Kidney glomerular epithelial cell (primary cell): ENCODE measurements around the gene SRRD.

Experiments used
- DNase-seq: peaks from one replicate; lab custom pipeline; 2025; lab: John Stamatoyannopoulos, UW

Gene SRRD

GRCh38 chr22:26453812-26454500 is 29.7 kb upstream of the SRRD start:
- DNase-seq = no peak

- DNase-seq = no peak
Observed at GRCh38 chr22:26457661-26458272, 25.9 kb upstream of the SRRD start.

- DNase-seq = no peak
Observed at GRCh38 chr22:26460202-26460601, 23.5 kb upstream of the SRRD start.

GRCh38 chr22:26461188-26461810 is 22.4 kb upstream of the SRRD start:
- peak; percentile 33 for DNase-seq

- no peak for DNase-seq
Observed at GRCh38 chr22:26462051-26462450, 21.6 kb upstream of the SRRD start.

GRCh38 chr22:26462641-26463040 is 21.0 kb upstream of the SRRD start:
- DNase-seq = no peak

GRCh38 chr22:26463101-26463661 is 20.5 kb upstream of the SRRD start:
- peak; percentile 38 for DNase-seq

GRCh38 chr22:26463688-26464087 is 20.0 kb upstream of the SRRD start:
- DNase-seq = no peak

GRCh38 chr22:26464312-26464711 is 19.4 kb upstream of the SRRD start:
- no peak for DNase-seq

- no peak for DNase-seq
Observed at GRCh38 chr22:26466196-26466595, 17.5 kb upstream of the SRRD start.

GRCh38 chr22:26470807-26471206 is 12.9 kb upstream of the SRRD start:
- no peak for DNase-seq

GRCh38 chr22:26471522-26471921 is 12.2 kb upstream of the SRRD start:
- DNase-seq = peak; percentile 94

GRCh38 chr22:26474682-26475081 is 9.0 kb upstream of the SRRD start:
- peak; percentile 81 for DNase-seq

GRCh38 chr22:26476705-26477340 is 6.9 kb upstream of the SRRD start:
- DNase-seq = peak; percentile 44

GRCh38 chr22:26477341-26477731 is 6.3 kb upstream of the SRRD start:
- DNase-seq = no peak

- DNase-seq = no peak
Observed at GRCh38 chr22:26479043-26479791, 4.5 kb upstream of the SRRD start.

- no peak for DNase-seq
Observed at GRCh38 chr22:26479792-26480610, 3.7 kb upstream of the SRRD start.

GRCh38 chr22:26480611-26480932 is 3.1 kb upstream of the SRRD start:
- no peak for DNase-seq

- DNase-seq = no peak
Observed at GRCh38 chr22:26481112-26481693, 2.5 kb upstream of the SRRD start.

GRCh38 chr22:26481694-26482093 is 2.0 kb upstream of the SRRD start:
- DNase-seq = no peak

- no peak for DNase-seq
Observed at GRCh38 chr22:26482161-26482560, 1.5 kb upstream of the SRRD start.
